M059J (cell line): ENCODE data around the gene TMEM184C. TPM values are rescaled to one million over a fixed set of nuclear protein-coding genes. Genes with fewer than 3 reads are reported as not detected.
A peak's percentile ranks its signal among the peaks of the same experiment; 100 is the strongest.

ENCODE experiments used
- DNase-seq: peaks from one replicate; pipeline ENCODE4 v3.0.0-alpha.2; 2012; ENCODE audit warnings: low read depth
- total RNA-seq: library from RNA; depleted of rRNA; stranded (reverse); fragments of >200 nt; shearing (Covaris generic); gene quantifications from 2 replicates; pipeline ENCODE4 v1.2.3, GENCODE V29; 2014

TMEM184C gene
- total RNA-seq, 1 experiment from 2014 or later, result 27.0 TPM

- no peak for DNase-seq
Measured at GRCh38 chr4:147599206-147599605, 18.0 kb upstream of the TMEM184C start.

GRCh38 chr4:147599769-147600168 is 17.4 kb upstream of the TMEM184C start:
- peak; percentile 58 for DNase-seq

- no peak for DNase-seq
Measured at GRCh38 chr4:147605499-147605898, 11.7 kb upstream of the TMEM184C start.

GRCh38 chr4:147607471-147607870 is 9.7 kb upstream of the TMEM184C start:
- DNase-seq, result no peak

- no peak for DNase-seq
Measured at GRCh38 chr4:147610686-147611085, 6.5 kb upstream of the TMEM184C start.

- no peak for DNase-seq
Measured at GRCh38 chr4:147616849-147617172, 386 bp upstream of the TMEM184C start.

- DNase-seq, result no peak
Measured at GRCh38 chr4:147617841-147618691, 869 bp downstream of the TMEM184C start.

GRCh38 chr4:147620315-147620714 is 3.1 kb downstream of the TMEM184C start:
- no peak for DNase-seq

GRCh38 chr4:147625733-147626132 is 8.5 kb downstream of the TMEM184C start:
- DNase-seq, result no peak

- DNase-seq, result no peak
Measured at GRCh38 chr4:147626903-147627302, 9.7 kb downstream of the TMEM184C start.

GRCh38 chr4:147628415-147628814 is 11.2 kb downstream of the TMEM184C start:
- no peak for DNase-seq

GRCh38 chr4:147629783-147630730 is 12.9 kb downstream of the TMEM184C start:
- no peak for DNase-seq

- DNase-seq, result no peak
Measured at GRCh38 chr4:147633113-147633512, 15.9 kb downstream of the TMEM184C start.

GRCh38 chr4:147633643-147634042 is 16.4 kb downstream of the TMEM184C start:
- no peak for DNase-seq

- DNase-seq, result no peak
Measured at GRCh38 chr4:147635348-147635747, 18.2 kb downstream of the TMEM184C start.

- no peak for DNase-seq
Measured at GRCh38 chr4:147638365-147638764, 21.2 kb downstream of the TMEM184C start.

- peak; percentile 13 for DNase-seq
Measured at GRCh38 chr4:147638942-147639341, 21.7 kb downstream of the TMEM184C start.

- no peak for DNase-seq
Measured at GRCh38 chr4:147639388-147639787, 22.2 kb downstream of the TMEM184C start.

- peak; percentile 40 for DNase-seq
Measured at GRCh38 chr4:147640331-147640730, 23.1 kb downstream of the TMEM184C start.

- DNase-seq, result no peak
Measured at GRCh38 chr4:147643616-147644015, 26.4 kb downstream of the TMEM184C start.

GRCh38 chr4:147644471-147644870 is 27.3 kb downstream of the TMEM184C start:
- no peak for DNase-seq

- DNase-seq, result no peak
Measured at GRCh38 chr4:147645099-147645498, 27.9 kb downstream of the TMEM184C start.

- DNase-seq, result no peak
Measured at GRCh38 chr4:147648656-147649055, 31.5 kb downstream of the TMEM184C start.
